Stimulated activated CD4-positive, alpha-beta T cell treated with anti-CD3 and anti-CD28 coated beads, Interleukin-12 subunit alpha, Interleukin-12 subunit beta, amount 100 ng/mL, for 48 hours (primary cell): Measurements from ENCODE around the gene RNASE1.
"Not testable (repeated sequence)": the region's sequence is repeated elsewhere in the genome, so short reads cannot be mapped to it uniquely, and the experiment has no call there.

Experiments
- DNase-seq, 3 donors: peaks; one replicate each; pipeline ENCODE4 v3.0.0-alpha.2; 2020; ENCODE audit warnings: low read depth in 2 of 3, low spot score in 1 of 3

Gene RNASE1

GRCh38 chr14:20802341-20803084 lies at the start of gene RNASE1:
Gene RNASE1 (minus strand): TSS chr14:20802844. CDS start chr14:20802068, 776 bp downstream.
- DNase-seq, result no peak

DNA sequence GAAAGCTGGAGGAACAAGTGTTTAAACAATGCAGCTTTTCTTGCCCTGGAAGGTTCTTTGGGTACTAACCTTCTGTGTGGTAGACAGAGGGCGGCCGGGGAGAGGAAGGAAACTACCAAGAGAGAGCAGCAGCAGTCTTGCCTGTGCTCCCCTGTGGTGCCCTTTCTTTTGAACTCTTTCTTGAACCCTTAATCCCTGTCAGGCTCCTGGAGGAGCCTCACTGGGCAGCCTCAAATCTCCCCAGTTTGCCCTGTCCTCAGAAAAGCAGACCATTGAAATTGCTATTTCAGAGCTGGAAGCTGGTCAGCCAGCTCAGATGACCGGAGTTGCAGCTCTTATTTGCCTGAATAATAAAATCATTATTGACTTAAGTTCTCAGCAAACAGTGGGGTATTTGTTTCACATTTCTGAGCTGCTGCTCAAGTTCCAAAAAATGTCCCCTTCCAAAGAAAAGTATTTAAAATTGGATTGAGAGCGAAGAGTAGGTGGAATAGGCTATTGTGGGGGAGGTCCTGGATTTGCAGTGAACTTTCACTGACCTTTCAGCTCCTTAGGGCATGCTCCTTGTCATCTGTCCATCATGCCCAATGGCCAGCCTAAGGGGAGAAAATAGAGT lies 46.4 kb upstream of the RNASE1 start:
- no peak for DNase-seq

- no peak for DNase-seq
Measured at GRCh38 chr14:20848316-20848954, 45.8 kb upstream of the RNASE1 start.

DNA sequence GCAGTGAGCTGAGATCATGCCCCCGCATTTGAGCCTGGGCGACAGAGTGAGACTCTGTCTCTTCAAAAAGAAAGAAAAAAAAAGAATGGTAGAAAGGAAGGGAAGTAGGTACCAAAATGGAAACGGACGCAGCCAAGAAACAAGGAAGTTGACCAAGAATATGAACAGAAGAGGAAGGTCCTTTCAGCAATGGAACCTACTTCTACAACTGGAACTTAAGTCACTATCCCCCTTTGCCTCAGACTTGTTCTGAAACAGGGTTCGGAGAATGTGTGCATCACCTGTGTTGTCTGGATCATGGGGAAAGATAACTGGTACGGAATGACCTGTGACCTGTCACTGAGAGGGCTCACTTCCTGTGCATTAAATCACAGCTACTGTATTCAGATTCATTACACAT lies 43.9 kb upstream of the RNASE1 start:
- no peak for DNase-seq

DNA sequence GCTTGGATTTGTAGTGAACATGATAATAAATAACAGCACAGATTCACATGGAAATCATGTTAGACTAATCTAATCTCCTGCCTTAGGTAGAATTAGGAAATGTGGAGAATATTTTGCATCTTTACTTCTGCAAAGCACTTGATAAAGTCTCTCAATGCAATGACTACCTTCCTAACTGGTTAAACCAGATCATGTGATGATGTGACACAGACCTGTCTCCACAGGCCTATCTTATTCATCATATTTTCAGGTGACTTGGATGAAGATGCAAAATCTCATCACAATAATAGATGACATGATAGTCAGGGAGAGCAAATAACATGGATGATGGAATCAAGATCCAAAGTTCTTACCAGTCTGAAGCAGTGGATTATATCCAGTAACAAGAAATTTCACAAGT lies 38.5 kb upstream of the RNASE1 start:
- no peak for DNase-seq

- no peak for DNase-seq
Measured at GRCh38 chr14:20837831-20838230, 35.2 kb upstream of the RNASE1 start.

DNA sequence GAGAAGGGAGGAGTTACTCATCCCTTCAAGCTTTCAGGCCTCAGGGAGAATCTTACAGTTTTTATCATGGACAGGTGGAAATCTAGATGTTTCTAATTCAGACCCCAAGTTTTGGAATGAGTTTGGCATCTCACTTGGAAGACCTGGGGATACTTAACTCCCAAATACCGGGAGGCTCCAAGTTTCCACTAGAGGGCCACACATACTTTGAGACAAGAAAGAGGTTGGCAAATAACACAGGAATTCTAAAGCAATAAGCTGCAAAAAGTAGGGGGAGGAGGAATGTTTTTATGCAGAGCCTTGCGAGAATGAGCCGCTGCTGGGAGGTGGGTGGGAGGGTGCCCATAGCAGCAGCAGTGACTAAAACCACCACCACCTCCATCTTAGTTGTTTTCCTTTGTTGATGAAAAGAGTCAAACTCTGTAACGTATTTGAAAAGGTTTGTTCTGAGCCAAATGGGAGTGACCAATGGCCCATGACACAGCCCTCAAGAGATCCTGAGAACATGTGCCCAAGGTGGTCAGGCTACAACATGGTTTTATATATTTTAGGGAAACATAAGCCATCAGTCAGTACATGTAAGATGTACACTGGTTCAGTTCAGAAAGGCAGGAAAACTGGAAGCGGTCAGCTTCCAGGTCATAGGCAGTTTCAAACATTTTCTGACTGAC lies 34.2 kb upstream of the RNASE1 start:
- no peak for DNase-seq

DNA sequence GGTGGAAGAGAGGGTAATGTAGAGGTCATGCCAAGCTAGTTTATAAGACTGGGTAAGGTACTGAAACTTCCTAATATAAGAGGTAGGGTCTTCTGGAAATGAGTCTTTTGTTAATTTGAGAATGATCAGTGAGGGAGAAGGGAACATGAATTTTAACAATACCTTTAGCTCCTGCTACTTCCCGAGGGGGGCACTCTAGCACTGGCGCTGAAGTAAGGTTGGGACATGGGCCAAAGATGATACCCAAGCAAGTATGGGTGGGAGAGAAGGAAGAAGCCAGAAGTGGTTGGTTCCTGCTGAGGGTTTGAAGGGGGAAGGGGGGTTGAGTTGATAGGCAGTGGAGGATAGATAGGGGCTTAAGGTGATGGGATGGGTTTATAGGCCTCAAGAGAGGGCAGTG lies 32.3 kb upstream of the RNASE1 start:
- DNase-seq, result no peak

DNA sequence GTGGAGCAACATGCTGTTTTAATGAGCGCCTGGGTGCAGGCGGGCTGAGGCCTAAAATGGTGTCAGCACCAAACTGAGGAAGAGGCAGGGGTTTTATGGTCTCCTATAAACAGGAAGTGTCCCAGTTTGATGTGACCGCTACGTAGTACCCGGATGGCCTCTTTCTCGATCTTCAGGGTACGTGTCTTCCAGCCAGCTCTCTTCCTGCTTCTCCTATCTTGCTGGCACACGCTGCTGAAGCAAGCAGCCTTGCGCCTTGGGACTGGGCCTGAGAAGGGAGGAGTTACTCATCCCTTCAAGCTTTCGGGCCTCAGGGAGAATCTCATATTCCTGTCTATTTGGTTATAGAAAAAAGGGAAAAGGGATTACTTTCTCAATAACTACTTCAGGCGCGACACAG lies 28.2 kb upstream of the RNASE1 start:
- DNase-seq, result no peak

DNA sequence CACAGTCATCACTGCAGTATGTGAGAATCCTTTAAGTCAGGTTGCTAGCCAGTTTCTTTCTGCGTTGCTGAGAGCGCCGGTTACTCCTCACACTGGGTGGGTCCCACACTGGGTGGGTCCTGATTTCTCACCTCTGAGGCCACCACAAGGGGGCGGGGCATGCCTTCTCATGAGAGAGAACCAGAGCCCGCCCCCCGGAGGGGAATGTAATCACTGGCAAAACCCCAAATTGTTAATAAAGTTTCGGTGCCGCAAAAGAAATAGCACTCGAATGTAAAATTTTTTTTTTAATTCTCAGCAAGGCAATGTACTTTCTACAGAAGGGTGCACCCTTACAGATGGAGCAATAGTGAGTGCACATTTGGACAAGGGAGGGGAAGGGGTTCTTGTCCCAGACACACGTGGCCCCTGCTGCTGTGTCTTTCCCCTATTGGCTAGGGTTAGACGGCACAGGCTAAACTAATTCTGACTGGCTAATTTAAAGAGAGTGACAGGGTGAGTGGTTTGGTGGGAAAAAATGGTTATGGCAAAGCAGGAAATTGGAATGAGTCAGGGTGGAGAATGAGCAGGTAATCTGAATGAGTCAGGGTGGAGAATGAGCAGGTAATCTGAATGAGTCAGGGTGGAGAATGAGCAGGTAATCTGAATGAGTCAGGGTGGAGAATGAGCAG lies 25.5 kb upstream of the RNASE1 start:
- not testable (repeated sequence) for DNase-seq

GRCh38 chr14:20827326-20827725 lies 24.7 kb upstream of the RNASE1 start:
- no peak for DNase-seq

GRCh38 chr14:20826666-20827065 lies 24.0 kb upstream of the RNASE1 start:
- DNase-seq, result not testable (repeated sequence)

- DNase-seq, result no peak
Measured at GRCh38 chr14:20823859-20824258, 21.2 kb upstream of the RNASE1 start.

DNA sequence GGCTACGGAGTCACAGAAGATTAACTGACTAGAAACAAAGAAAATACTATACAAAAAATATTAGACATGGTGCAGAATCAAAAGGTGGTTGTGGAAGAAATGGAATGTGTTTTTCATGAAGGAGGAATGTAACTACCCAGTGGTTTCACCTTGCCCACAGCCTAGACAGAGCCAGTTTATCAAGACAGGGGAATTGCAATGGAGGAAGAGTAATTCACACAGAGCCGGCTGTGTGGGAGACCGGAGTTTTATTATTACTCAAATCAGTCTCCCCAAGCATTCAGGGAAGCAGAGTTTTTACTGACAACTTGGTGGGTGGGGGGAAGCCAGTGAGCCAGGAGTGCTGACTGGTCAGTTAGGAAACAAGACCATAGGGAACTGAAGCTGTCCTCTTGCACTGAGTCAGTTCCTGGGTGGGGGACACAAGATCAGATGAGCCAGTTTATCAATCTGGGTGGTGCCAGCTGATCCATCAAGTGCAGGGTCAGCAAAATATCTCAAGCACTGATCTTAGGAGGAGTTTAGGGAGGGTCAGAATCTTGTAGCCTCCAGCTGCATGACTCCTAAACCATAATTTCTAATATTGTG lies 19.0 kb upstream of the RNASE1 start:
- DNase-seq, result not testable (repeated sequence)

DNA sequence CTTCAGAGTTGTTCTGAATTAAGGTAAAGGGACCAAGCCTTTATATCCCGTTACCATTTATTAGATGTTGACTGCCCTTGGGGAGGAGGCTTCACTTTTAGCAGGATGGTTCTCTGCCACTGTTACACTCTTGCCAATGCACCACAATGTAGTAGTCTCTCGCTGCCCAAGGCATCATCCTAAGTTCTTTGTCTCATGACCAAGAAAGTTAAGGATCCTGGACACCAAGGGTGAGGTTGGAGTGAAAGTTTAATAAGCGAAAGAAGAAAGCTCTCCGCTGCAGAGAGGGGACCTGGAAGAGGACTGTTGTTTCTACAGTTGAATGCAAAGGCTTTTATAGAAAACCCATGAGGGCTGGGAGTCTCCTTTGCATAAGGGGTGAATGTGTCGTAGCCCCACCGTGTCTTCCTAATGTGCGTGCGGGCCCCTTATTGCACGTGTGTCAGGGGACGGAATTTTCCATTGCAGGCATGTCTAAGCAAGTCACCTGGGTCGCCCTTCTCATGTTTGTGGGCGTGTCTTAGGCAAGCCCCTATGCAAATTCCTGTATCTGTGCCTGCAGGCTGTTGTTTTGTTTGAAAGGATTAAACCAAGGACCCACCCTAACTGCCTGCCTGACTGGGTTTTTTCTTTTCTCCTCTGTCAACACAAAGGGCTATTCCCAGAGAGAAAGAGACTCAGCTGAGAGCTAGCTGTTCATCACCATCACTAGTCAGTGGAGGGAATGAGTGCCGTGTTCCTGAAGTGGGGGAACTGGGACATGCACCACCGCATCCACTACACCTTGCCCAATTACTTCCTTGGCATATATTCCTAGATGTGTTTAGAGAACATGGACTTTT lies 17.6 kb upstream of the RNASE1 start:
- DNase-seq, result no peak

DNA sequence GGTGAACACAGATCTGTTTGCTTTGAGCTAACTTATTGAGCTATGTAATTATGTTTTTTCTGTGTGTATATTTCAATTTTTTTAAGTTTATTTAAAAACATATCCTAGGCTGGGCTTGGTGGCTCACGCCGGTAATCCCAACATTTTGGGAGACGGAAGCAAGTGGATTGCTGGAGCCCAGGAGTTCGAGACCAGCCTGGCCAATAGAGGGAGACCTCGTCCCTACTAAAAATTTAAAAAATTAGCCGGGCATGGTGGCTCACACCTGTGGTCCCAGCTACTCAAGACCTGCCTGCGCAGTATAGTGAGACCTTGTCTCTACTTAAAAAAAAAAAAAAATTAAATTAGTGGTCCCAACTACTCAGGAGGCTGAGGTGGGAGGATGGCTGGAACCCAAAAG lies 16.2 kb upstream of the RNASE1 start:
- no peak for DNase-seq

DNA sequence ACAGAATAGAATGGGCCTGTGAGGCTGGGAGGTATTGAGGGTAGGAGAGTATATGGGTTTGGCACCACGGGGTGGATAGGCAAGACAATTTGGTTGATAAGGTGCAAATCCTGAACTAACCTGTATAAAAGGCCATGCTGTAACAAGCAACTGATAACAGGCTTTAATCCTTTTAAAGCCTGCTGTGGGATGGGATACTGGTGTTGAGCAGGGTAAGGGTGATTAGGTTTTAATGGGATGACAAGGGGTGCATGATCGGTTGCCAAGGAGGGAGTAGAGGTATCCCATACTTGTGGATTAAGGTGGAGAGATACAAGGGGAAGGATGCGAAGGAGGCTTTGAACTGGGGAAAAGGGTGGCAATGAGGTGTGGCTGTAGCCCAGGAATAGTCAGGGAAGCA lies 13.3 kb upstream of the RNASE1 start:
- DNase-seq, result not testable (repeated sequence)

DNA sequence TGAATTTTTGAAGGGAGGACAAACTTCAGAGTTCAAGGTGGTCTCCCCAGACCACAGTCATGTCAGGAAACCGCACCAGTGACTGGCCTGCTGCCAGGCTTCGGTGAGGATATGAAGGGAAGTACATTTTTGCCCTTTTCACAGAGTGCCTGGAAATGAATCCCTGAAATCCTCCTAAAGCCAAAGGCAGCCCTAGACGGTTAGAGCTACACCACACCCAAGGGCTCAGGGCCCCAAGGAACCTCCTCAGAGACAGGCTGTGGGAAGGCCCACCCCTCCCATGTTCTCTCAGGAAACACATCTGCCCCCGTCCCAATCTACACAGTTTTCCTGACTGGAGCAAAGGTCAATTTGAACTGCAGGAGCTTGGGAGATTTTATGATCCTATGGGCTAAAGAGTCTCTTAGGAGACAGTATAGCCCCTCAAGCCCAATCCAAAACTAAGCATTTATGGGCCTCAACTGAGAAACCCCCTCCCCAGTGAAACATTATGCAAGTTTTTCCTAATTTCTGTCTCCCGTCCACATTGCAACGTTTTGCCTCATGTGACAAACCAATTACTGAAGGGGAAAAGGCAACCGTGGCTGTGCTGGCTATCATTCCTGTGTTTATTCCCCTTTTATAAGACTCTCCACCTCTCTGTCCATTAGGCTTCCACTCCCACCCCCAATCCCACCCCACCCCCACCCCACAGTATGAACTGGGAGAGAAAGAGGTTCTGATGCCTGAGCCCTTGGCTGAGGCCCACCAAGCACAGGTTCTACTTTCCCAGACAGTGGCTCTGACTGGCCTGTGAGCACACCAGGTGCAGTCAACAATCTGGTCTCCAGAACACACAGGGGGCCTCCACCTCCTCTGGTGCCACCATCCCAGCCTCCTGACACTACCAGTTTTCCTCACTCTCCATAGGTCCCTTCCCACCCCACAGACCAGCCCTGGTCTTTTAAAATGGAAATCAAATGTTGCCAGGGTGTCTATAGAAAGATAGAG lies 9.6 kb upstream of the RNASE1 start:
- DNase-seq, result no peak

DNA sequence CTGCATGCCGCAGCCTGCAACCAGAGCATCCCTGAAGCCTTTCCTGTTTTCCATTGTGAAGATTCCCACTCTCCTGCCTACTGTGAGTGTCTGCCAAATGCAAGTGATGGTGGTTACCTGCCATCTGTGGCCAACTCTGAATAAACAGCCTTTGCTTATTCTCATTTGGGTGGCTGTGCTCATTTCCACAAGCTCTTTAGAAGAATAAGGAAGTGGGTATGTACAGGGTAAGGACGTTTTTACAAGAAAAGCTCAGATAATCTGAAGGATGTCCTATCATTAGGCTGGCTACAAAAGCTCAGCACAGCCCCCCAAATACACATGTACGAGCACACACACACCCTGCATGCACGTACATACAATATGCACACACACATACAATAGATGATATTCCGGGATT lies 7.3 kb upstream of the RNASE1 start:
- DNase-seq, result no peak
